Measurements from ENCODE around the gene ARRDC1. TPM values are rescaled to one million over a fixed set of nuclear protein-coding genes. Genes with fewer than 3 reads are reported as not detected.

The ARRDC1 gene
- total and polyA plus RNA-seq, 9 of the 15 experiments (the other 6 are each of a cell fraction or from before 2014, with no cell fraction given) = 0.21 to 45.3 (median 18.6) TPM

DNA sequence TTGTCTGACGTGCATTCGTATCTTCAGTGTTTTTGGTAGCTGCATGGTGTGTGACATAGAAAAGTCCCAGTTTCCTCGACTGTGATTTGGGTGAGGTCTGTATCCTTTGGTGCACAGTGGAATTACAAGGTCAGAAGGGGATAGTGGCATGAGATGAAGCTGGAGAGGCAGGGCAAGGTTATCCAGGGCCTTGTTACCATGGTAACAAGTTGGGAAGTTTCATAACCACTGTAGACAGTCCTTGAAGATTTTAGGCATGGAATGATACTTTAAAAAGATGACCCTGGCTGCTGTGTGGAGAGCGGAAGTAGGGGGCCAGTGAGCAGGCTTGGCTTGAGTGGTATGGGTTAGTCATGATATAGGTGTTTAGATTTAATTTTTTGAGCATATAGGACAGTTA lies 25.2 kb downstream of the ARRDC1 start:
- Histone ChIP-seq H3K79me2 (ENCODE audit: control insufficient read depth, insufficient read depth, low read length) (peaks cover 92% of the 10 kb centered on the region), H3K4me3 (no peak overlapping the region), H3K9me3 (replicated peaks; ENCODE audit: control insufficient read depth, insufficient read depth, low read depth, low read length) (no peaks in the 10 kb centered on the region), H3K9me1 (ENCODE audit: control insufficient read depth, insufficient read depth, low read length) (no peaks in the 10 kb centered on the region), H3K4me2 (ENCODE audit: insufficient read depth, low read length) (no peak overlapping the region), H4K20me1 (replicated peaks; ENCODE audit: control insufficient read depth, insufficient read depth, low read length) (peaks cover 7% of the 10 kb centered on the region), H2AFZ (ENCODE audit: low read depth, low read length) (no peak overlapping the region), H3K9ac (ENCODE audit: insufficient read depth in 1 of 2, low read depth in 2 of 2, low read length in 2 of 2) (peak overlapping the region in 1 of 2 experiments; percentile 24; a peak in 1 of 4 replicates), H3K27me3 (ENCODE audit: control insufficient read depth in 2 of 2, insufficient read depth in 2 of 2, low read length in 2 of 2) (no peaks in the 10 kb centered on the region), H3K36me3 (ENCODE audit: control insufficient read depth, insufficient read depth, low read length) (peaks cover 8% of the 10 kb centered on the region; the same call in 2 of the 3 replicates), H3K4me1 (replicated peaks in 1 of 2; ENCODE audit: control insufficient read depth in 2 of 2, insufficient read depth in 2 of 2, low read length in 2 of 2) (peaks cover 8 to 11% of the 10 kb centered on the region in 2 experiments; a peak in 4 of 5 replicates), H3K27ac (ENCODE audit: extremely low read depth, low read depth, low read length) (no peak overlapping the region)
- no peak for FAIRE-seq
- ATAC-seq = no peak
- intact Hi-C loops (cut with micrococcal nuclease) (no loop called here), in situ Hi-C loops (cut with MboI) (no loop called here)
- BruUV-seq (replicated peaks) = TSS peak; percentile 23
- no peak for TF ChIP-seq ZNF384 (IDR thresholded peaks at IDR 0.05; ENCODE audit: low read depth, low read length)
- peak; percentile 93 for TF ChIP-seq RFX1 (IDR thresholded peaks at IDR 0.05)
- POLR2A ChIA-PET = interaction anchor here (1.0 to 1.7 kb wide), 2 partner anchors 10 to 12 kb away, joined by 4 to 5 read pairs; partner anchors contain the start of gene EHMT1
- WGBS (ENCODE audit: insufficient coverage, low coverage, missing lambda C conversion rate) = 81% methylated on average over 4 of the region's 4 CpGs
- CTCF ChIA-PET (ENCODE audit: low intra/inter-chr PET ratio) = no interaction called here
- no peak for DNase-seq (ENCODE audit: extremely low read depth in 1 of 4, low spot score in 3 of 4)

- peaks cover 7% of the 10 kb centered on the region for H4K20me1 ChIP-seq (replicated peaks; ENCODE audit: control insufficient read depth, insufficient read depth, low read length)
- peaks cover 8% of the 10 kb centered on the region; the same call in 2 of the 3 replicates for H3K36me3 ChIP-seq (ENCODE audit: control insufficient read depth, insufficient read depth, low read length)
- intact Hi-C loops (cut with micrococcal nuclease) = no loop called here
- H3K27ac ChIP-seq (ENCODE audit: extremely low read depth, low read depth, low read length) = no peak overlapping the region
- no peak overlapping the region for H3K4me3 ChIP-seq
- H3K4me2 ChIP-seq (ENCODE audit: insufficient read depth, low read length) = no peak overlapping the region
- no peaks in the 10 kb centered on the region for H3K9me1 ChIP-seq (ENCODE audit: control insufficient read depth, insufficient read depth, low read length)
- H2AFZ ChIP-seq (ENCODE audit: low read depth, low read length) = no peak overlapping the region
- CTCF ChIA-PET (ENCODE audit: low intra/inter-chr PET ratio) = no interaction called here
- peaks cover 91% of the 10 kb centered on the region for H3K79me2 ChIP-seq (ENCODE audit: control insufficient read depth, insufficient read depth, low read length)
- H3K27me3 ChIP-seq (ENCODE audit: control insufficient read depth in 2 of 2, insufficient read depth in 2 of 2, low read length in 2 of 2) = no peaks in the 10 kb centered on the region
- BruUV-seq (replicated peaks) = no TSS peak
- DNase-seq (ENCODE audit: extremely low read depth in 1 of 4, low spot score in 3 of 4) (no peak), FAIRE-seq (no peak), ATAC-seq (peak; percentile 20; the same call in 1 of the 3 replicates)
- peaks cover 4 to 11% of the 10 kb centered on the region in 2 experiments; a peak in 4 of 5 replicates for H3K4me1 ChIP-seq (replicated peaks in 1 of 2; ENCODE audit: control insufficient read depth in 2 of 2, insufficient read depth in 2 of 2, low read length in 2 of 2)
- H3K9ac ChIP-seq (ENCODE audit: insufficient read depth in 1 of 2, low read depth in 2 of 2, low read length in 2 of 2) = no peak overlapping the region
- 73% methylated on average over 16 of the region's 16 CpGs for WGBS (ENCODE audit: insufficient coverage, low coverage, missing lambda C conversion rate)
- POLR2A ChIA-PET = interaction anchor here (0.9 to 1.1 kb wide), 2 partner anchors 9 to 22 kb away, joined by 3 read pairs; no protein-coding TSS in a partner anchor
- no peaks in the 10 kb centered on the region for H3K9me3 ChIP-seq (replicated peaks; ENCODE audit: control insufficient read depth, insufficient read depth, low read depth, low read length)
- TF ChIP-seq ZNF3 (CRISPR knock-in tag; IDR thresholded peaks at IDR 0.05) = no peak
- TF ChIP-seq CXXC5 (CRISPR knock-in tag; IDR thresholded peaks at IDR 0.05) = no peak
- TF ChIP-seq ZFPM2 (CRISPR knock-in tag; IDR thresholded peaks at IDR 0.05) = no peak
- TF ChIP-seq, protein P1, sequence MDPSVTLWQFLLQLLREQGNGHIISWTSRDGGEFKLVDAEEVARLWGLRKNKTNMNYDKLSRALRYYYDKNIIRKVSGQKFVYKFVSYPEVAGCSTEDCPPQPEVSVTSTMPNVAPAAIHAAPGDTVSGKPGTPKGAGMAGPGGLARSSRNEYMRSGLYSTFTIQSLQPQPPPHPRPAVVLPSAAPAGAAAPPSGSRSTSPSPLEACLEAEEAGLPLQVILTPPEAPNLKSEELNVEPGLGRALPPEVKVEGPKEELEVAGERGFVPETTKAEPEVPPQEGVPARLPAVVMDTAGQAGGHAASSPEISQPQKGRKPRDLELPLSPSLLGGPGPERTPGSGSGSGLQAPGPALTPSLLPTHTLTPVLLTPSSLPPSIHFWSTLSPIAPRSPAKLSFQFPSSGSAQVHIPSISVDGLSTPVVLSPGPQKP (CRISPR knock-in tag; IDR thresholded peaks at IDR 0.05) = no peak
- TF ChIP-seq ZNF398 (CRISPR knock-in tag; IDR thresholded peaks at IDR 0.05) = no peak
- TF ChIP-seq ZNF224 (CRISPR knock-in tag; IDR thresholded peaks at IDR 0.05) = no peak
- TF ChIP-seq PRMT5 (CRISPR knock-in tag; IDR thresholded peaks at IDR 0.05) = no peak
- TF ChIP-seq SNRNP70 (optimal IDR thresholded peaks at IDR 0.05; ENCODE audit: low read depth, low read length) = no peak
- no peak for TF ChIP-seq MEF2A (IDR thresholded peaks at IDR 0.05; ENCODE audit: control insufficient read depth, low read depth, low read length)
- no peak for TF ChIP-seq POLR2AphosphoS2 (IDR thresholded peaks at IDR 0.05; ENCODE audit: low read length)
- TF ChIP-seq ZNF507 (tag; conservative IDR thresholded peaks at IDR 0.05) = no peak
- in situ Hi-C loops (cut with MboI) = no loop called here
Measured at GRCh38 chr9:137631345-137632229, 26.1 kb downstream of the ARRDC1 start.

Measured in K562 (cell line).